Nucleus accumbens (tissue), 56 donors: ENCODE results near the gene RIC8A.
"Not testable (repeated sequence)": the region's sequence is repeated elsewhere in the genome, so short reads cannot be mapped to it uniquely, and the experiment has no call there.

Experiments used
- DNase-seq, 56 donors: peaks; one replicate each; lab custom pipeline; 2025; lab: John Stamatoyannopoulos, UW

RIC8A gene

DNA sequence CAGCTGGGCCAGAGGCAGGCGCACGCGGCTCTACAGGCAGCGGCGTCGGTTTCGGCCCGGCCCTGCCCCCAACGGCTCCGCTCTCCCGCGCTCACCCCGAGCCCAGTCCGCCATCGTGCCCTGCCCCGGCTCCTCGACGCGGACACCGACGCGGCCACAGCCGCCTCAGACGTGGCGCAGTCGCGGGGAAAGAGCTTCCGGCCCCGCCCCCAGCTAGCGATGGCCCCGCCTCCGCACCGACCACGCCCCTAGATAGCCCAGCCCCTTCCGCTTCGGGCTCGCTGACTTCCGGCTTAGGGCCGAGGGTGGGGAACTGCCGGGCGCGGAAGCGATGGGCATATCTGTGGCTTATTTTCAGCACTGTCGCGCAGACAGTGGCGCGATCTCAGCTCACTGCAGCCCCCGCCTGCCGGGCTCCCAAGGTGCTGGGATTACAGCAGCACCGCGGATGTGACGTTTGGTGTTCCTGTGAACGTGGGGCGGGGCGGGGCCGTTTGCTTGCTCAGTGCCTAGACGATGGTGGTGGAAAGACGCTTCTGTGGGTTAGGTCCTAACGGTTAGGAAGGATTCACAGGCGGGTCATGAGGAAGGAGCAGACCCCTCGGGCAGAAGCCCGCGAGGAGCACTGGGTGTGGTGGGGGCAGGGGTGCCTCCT lies at the start of gene RIC8A, which contains the start of gene BET1L:
Gene RIC8A, plus strand, starts transcription at position 501 of the 655 bp plus-strand sequence. CDS start 1,147 bp downstream, outside the sequence.
Gene BET1L, minus strand, starts transcription at position 192 of the 655 bp plus-strand sequence. Its CDS starts 78 bp downstream, at position 114.
- peak; percentile 85 to 99 (median 95) for DNase-seq

DNA sequence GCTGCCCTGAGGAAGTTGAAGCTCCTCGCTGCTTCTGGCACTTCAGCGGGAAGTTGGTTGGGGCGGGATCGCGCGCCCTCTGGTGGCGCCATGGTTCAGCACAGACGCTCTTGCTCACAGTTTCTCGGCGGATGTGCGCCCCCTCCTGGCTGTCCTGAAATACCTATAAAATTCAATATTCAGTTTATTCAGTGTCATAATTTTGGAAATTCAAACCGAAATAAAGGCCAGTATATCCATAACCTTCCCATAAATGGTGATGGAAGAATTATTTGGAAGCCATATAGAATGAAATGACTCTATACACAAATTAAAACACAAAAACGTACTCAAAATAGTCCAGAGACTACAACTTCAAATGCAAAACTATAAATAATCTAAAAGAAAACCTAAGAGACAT lies 27.3 kb upstream of the RIC8A start:
- DNase-seq = not testable (repeated sequence)

DNA sequence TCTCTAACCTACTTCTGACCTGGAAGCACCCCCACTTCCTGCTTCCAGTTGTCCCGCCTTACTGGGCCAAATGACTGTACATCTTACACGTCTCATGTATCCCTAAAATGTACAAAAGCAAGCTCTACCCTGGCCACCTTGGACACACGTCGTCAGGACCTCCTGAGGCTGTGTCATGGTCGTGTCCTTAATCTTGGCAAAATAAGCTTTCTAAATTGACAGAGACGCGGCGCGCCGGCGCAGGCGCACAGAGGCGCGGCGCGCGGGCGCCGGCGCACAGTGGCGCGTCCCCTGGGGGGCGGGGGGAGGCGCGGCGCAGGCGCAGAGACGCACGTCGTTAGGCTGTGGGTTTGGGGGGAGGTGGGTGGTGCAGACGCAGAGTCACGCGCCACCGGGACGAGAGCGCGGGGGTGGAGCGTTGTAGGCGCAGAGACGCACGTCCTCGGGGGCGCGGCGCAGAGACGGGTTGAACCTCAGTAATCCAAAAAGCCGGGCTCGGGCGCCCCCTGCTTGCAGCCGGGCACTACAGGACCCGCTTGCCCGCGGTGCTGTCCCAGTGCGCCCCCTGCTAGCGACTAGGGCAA lies 18.2 kb upstream of the RIC8A start:
- not testable (repeated sequence) for DNase-seq

DNA sequence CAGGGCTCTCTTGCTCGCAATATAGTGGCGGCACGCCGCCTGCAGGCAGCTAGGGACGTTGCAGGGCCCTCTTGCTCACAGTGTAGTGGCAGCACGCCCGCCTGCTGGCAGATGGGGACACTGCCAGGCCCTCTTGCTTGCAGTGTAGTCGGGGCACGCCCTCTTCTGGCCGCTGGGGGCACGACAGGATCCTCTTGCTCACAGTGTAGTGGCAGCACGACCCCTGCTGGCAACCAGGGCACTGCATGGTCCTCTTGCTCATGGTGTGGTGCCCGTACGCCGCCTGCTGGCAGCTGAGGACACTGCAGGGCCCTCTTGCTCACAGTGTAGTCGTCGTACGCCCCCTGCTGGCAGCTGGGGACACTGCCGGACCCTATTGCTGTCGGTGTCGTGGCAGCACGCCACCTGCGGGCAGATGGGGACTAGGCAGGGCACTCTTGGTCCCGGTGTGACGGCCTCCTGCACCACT lies 17.6 kb upstream of the RIC8A start:
- DNase-seq = not testable (repeated sequence)

DNA sequence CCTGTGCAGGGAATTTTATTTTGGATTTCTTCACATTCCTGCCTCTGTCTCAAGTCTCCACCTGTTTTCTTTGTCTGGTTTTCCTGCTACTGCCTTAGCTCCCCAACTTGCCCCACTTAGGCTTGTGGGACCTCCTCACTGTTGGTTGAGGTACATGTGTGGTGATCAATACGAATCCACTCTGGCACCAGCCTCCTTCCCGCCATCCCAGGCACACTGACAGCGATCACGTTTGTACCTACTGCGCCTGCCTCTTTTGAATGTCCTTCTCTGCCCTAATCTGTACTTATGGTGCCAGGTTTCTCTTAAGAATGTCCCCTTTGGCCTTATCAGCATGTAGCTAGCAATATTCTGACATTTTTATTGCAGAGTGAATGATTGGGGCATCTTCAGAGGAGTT lies 17.0 kb upstream of the RIC8A start:
- DNase-seq = not testable (repeated sequence)

DNA sequence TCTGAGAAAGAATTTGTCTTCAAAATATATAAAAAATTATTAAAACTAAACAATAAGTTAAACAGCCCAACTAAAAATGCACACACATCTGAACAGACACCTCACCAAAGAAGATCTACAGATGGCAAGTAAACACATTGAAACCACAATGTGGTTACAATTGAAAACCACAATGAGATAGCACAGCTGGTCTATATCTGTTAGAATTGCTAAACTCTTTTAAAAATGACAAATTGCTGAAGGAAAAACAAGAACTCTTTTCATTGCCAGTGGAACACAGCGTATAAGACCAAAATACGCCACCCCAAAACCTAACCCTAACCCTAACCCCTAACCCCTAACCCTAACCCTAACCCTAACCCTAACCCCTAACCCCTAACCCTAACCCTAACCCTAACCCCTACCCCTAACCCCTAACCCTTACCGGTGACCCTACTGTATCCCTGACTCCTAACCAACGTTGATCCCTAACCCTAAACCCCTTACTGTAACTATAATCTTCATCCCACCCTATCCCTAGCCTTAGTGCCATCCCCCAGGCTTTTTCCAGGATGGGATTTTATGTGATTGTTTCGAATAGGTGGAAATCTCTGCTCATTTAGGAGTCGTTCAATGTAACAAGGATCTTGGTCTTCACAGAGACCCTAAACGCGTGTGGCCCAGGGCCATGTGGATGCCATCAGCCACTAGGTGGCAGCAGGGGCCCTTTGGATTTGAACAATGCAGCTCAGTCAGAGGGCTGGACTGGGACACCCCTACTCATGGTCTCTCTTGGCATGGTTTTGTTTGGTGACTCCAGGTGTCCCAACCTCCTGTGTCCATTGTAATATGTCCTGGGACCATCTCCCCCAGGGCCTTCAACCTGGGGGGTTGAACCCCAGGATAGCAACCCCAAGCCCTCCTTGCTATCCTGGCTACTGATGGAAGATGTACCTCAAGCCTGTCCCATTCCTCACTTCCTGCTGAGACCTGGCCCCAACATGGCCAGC lies 15.7 kb upstream of the RIC8A start:
- DNase-seq = not testable (repeated sequence)

DNA sequence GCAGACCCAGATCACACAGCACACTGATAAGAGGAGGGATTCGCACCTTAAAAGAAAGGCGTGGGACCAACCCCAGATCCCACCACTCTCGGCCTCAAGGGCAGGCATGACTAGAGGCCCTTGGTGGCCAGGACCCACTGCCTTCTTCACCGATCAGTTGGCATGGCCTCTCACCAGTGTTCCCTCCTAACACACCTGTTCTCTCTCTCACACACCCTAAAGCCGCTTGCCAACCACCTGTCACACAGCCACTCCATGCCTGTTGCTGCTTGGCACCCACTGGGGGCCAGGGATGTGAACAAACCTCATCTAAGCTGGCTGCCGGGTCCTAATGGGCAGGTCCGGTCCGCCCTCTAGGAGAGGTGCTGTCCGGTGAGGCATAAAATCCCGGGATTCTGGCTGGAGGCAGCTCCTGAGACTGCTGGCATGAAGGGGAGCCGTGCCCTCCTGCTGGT lies 14.8 kb upstream of the RIC8A start, which contains the start of gene SCGB1C1:
Gene SCGB1C1, plus strand, starts transcription at position 405 of the 455 bp plus-strand sequence. Its CDS starts 22 bp downstream, at position 427.
- DNase-seq = not testable (repeated sequence)

DNA sequence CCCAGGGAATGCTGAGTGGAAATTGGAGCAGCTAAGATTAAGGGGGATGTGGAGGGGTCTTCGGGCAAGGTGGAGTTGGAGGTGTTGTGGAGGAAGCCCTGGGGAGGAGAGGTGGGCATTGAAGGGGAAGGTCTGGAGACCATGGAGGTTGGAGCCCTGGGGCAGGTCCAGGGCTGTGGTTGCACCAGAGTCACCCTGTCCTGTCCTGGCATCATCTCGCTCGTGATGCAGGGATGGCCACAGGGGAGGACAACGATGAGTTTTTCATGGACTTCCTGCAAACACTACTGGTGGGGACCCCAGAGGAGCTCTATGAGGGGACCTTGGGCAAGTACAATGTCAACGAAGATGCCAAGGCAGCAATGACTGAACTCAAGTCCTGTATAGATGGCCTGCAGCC lies 14.0 kb upstream of the RIC8A start:
- not testable (repeated sequence) for DNase-seq

DNA sequence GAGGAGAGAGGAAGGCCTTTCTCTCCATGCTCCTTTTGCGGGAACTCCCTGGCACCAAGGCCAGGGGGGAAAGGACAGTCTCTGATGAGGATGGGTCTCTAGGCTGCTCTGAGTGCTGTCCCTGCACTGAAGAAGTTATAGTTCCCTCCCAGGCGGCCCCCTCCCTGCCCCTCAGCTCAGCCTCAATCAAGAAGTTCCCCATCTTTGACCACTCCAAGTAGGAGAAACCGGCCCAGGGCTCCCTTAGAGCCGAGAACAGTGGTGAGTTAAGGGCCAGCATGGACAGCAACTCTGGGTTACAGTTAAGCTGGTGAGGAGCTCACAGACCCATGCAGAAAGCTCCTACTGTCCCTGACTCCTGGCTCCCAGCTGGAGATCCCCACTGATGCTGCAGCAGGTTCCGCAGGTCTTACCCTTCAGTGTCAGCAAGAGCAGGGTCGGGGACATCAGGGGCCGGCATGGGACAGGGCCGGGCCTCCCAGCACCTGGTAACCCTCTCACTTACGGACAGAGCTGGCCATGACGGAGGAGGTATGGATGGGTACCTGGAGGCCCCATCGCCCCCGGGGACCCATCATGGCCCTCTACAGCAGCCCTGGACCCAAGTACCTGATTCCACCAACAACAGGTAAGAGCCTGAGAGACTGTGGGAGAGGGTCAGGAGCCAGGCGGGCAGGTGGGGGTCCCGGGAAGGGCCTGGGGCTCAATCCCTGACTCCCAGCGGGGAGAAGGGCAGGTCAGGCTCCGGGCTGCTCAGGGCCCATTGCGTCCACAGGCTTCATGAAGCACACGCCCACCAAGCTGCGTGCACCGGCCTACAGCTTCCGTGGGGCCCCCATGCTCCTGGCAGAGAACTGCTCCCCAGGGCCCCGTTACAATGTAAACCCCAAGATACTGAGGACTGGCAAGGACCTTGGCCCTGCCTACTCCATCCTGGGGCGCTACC lies 10.4 kb upstream of the RIC8A start:
- no peak for DNase-seq

DNA sequence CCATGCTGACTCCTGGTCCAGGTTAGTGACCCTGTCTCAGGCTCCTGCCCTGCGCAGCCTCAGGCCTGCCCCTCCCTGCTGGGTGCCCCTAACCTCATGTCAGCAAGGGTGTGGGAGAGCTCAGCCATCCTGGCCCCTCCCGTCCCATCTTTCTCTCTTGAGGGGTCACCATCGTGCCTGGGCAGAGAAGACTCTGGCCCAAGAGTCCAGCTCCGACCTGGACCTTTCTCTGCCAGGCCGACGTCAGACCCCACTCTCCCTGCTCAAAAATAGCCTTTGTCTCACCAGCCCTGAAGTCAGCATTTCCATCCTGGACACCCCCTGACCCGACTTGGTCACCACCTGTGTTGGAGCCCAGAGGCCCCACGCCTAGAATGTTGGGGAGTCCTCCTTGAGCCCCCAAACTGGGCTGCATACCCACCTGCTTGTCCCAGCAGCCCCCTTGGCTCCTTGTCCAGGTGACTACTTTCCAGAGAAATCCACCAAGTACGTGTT lies 9.7 kb upstream of the RIC8A start:
- DNase-seq = no peak

DNA sequence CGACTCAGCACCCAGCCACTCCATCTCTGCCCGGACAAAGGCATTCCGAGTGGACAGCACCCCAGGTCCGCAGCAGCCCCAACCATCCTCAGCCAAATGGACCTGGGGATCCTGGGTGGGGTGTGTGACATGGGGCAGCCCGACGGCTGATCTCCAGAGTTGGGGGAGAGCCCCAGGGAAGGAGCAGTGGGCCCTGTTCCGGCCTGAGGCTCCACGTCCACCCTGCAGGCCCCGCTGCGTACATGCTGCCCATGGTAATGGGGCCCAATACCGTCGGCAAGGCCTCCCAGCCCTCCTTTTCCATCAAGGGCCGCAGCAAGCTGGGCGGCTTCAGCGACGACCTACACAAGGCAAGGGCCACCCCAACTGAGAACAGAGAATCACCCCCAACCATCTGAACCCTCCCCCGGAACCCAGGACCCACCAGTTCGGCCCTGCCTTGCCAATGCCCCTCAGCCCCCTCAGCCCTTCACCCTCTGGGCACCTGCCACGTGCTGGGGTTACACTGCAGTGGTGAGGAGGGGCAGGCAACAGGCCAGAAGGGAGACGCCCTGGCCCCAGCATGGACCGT lies 9.2 kb upstream of the RIC8A start:
- no peak for DNase-seq

DNA sequence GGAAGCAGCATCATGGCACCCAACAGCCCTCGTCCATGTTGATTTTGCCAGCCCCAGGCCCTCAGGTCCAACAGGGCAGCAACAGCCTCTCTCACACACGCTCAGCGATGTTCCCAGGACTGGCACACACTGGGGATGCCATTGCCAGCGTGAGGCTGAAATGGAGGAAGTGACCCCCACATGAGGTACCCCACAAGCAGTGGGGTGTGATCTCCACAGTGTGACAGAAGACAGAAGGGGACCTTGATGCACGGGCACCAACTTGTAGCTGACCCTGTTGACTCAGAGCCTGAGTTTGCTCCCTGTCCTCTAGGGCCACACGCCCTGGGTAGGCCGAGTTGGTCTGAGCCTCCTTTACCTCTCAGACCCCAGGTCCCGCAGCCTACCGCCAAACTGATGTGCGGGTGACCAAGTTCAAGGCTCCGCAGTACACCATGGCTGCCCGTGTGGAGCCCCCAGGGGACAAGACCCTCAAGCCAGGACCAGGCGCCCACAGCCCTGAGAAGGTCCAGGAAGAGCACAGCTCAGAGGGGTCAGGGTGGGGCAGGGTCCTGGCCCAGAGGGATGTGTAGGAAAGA lies 8.4 kb upstream of the RIC8A start:
- DNase-seq = no peak

DNA sequence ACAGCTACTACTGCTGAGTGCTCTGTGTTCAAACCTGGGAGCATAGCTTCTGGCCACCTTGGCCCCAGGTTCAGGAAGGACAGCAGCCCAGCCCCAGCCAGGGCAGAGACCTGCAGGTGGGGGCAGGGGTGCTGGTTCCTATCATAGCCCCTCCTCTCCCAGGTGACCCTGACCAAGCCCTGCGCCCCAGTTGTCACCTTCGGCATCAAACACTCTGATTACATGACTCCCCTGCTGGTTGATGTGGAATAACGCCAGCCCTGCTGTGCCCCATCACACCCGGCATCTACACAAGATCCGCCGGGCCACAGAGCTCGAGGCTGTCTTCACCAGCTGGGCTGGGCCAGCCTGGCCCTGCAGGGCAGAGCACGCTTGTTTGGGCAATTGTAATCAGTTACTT lies 7.7 kb upstream of the RIC8A start:
- DNase-seq = no peak

DNA sequence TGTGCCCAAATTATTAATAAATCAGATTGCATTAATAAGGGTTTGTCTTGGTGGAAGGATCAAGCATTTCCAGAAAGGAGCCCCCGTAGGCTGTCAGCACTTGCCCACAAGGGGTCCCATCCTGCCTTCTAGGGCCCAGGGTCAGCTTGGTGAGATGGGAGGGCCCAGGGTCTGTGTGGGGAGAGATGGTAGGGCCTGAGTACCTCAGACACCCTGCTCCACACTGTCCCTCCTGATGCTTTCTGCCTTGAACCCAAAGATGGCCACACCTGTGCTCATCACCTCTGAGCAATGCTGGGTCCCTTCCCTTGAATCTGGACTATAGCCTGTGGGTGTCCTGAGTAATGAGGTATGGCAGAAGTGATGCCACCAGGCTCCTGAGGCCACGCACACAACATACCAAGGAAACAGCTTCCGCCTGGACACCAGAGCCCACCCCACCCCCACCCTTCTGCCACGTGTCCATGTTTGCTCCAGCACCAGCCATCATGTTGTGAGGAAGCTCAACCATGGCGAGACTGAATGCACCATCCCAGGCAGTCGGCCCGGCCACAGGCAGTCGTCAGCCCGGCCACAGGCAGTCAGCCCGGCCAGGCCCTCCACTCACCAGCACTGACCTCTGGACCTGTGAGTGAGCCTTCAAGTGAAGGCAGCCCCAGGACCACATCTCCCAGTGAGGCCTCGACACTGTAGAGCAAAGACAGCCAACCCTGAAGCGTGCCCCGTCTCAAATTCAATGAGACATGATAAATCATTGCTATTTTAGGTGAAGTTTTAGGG lies 7.1 kb upstream of the RIC8A start:
- DNase-seq = no peak

DNA sequence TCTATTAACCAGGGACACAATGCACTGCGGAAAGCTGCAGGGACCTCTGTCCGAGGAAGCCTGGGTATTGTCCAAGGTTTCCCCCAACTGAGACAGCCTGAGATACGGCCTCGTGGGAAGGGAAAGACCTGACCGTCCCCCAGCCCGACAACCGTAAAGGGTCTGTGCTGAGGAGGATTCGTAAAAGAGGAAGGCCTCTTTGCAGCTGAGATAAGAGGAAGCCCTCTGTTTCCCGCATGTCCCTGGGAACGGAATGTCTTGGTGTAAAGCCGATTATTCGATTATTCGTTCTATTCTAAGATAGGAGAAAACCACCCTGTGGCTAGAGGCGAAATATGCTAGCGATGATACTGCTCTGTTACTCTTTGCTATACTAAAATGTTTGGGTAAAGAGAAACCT lies 5.5 kb upstream of the RIC8A start:
- no peak for DNase-seq

DNA sequence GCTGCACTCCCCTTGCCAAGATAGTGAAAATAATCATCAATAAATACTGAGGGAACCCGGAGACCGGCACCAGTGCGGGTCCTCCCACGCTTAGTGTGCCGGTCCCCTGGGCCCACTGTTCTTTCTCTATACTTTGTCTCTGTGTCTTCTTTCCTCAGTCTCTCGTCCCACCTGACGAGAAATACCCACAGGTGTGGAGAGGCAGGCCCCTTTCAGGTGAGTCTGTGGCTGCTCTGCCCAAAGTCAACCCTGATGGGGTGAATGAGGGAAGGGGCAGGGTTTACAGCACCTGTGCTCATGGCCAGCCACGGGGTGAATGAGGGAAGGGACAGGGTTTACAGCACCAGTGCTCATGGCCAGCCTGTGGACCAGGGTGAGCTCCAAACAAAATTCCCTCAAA lies 5.0 kb upstream of the RIC8A start:
- DNase-seq = no peak

DNA sequence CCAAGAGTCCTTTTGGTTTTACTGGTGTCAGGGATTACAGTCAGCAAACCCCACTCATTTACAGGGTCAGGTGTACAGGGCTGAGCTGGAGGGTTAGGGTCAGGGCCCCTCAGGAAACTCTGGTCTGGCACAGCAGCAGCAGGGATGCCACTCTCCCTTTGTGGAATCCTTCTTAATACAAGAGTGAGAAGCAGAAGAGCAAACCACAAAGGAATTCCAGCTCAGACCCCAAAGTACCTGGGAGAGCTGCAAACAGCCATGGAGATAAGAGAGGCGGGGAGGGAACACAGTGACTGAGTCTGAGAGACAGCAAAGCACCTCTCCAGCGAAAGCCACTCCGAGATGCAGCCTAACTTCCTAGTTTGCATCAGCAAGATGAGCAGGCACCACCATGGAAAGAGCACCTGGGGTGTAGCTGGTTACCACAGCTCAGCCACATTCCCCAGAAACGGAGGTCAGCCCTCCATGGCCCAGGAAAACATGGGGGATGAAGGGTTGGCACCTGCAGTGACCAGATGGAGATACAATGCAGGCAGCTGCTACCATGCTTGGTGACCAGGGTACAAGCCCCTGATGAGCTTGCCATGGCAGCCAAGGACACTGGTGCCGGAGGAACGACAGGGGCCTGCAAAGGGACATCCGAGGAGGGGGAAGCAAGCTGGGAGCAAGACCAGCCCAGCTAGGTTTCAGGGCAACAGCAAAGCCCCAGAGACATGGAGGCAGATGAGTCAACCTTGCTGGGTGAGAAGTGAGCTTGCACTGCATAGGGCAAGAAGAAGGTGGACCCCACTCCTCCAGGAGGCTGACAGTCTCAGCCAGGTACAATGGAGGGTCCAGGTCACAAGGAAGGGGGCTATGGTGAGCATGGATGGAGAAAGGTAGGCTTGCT lies 4.2 kb upstream of the RIC8A start:
- no peak for DNase-seq
